HG03135 (cell line): Measurements from ENCODE around the gene EMCN.

ENCODE experiments used
- ATAC-seq: cut with Tn5 transposase; IDR thresholded peaks from one replicate; pipeline ENCODE4 v1.9.1; 2021; ENCODE audit warnings: mild to moderate bottlenecking, moderate library complexity; ENCODE audit not compliant: unreplicated experiment

The EMCN gene

GRCh38 chr4:100494166-100494565 lies 23.7 kb downstream of the EMCN start:
- no peak for ATAC-seq

DNA sequence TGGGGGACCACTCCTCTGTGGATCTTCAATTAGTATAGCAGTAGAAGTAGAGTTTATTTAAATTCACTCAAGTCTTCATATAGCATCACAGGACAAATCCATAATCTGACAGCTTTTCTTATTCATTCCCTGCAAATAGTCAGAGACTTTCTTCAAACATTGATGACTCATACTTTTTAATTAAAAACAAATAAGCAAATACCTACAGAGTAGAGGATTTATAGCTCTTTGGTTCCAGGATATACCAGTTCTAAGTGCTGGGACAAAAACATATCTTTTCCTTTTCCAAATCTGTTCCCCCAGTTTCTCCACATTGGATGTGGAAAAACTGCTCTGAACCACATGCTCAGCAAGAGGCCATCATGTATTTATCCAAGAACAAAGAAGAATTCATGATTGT lies 24.1 kb downstream of the EMCN start:
- ATAC-seq, result no peak

- ATAC-seq, result no peak
Observed at GRCh38 chr4:100492129-100492528, 25.7 kb downstream of the EMCN start.

DNA sequence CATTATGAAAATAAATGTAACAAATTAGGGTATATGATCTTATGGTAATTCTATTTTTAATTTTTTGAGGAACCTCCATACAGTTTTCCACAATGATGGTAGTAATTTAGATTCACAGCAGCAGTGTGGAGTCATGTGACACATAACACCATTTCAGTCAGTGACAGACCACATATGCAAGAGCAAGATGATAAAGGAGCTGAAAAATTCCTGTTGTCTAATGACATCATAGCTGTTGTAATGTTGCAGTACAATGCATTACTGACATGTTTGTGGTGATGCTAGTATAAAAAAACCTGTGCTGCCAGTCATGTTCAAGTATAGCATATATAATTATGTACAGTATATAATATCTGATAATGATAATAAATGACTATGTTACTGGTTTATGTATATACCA lies 28.5 kb downstream of the EMCN start:
- no peak for ATAC-seq

DNA sequence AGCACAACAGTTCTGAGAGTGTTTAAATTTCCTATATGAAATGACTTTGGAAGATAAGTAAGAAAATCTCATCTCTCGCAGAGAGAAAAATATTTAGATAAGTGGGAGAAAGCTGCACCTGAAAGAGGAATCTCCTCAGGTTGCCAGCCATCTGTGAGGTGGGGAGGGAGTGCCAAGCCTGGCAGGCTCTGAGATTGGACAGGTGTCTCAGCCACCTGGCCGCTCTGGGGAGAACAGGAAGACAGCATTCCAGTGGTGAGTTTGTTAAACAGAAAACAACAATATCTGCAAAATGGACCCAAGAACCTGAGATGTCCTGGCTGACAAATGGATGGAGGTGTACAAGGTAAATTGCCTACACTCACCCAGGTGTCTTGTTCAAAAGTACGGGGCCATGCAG lies 31.3 kb downstream of the EMCN start:
- no peak for ATAC-seq

DNA sequence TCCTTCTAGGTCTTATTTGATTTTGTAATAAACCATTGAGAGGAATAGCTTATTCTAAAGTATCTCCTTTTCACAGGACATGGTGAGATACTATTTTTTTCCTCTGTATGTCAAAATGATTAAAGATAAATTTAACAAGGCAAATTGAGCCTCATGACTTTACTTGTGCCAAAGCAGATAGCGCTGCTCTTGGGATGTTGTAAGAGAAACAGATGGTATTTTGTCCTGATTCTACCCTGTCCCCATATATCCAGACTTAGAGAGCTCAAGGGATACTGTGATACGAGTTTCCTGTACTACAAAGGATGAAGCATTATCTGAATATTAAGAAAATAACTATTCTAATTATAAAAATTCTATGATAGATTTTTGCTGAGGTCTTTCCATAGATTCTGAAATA lies 34.0 kb downstream of the EMCN start:
- ATAC-seq, result no peak

DNA sequence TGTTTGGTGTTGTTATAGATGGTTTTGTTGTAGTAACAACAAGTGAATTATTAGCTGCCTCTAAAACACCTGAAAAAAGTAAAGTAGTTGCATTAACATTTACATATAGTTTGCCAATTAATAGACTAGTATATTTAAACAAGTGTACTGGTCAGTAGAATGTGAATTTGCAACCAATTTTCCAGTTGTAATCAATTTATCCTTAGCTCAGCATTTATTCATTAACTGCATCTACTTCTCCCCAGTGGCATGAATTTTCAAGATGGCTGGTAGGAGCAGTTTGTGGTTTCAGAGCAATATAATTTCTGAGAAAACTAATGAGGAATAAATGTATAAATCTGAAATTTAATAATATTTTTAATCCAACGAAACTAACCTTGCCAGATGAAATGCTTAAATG lies 37.9 kb downstream of the EMCN start:
- ATAC-seq, result no peak

DNA sequence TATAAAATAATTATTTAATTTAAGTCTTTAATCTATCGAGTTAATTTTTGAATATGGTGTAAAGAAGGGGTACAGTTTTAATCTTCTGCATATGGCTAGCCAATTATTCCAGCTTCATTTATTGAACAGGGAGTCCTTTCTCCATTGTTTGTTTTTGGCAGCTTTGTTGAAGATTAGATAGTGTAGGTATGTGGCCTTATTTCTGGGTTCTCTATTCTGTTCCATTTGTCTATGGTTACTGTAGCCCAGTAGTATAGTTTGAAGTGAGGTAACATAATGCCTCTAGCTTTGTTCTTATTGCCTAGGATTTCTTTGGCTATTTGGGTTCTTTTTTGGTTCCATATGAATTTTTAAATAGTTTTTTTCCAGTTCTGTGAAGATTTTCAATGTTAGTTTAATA lies 48.3 kb downstream of the EMCN start:
- no peak for ATAC-seq

DNA sequence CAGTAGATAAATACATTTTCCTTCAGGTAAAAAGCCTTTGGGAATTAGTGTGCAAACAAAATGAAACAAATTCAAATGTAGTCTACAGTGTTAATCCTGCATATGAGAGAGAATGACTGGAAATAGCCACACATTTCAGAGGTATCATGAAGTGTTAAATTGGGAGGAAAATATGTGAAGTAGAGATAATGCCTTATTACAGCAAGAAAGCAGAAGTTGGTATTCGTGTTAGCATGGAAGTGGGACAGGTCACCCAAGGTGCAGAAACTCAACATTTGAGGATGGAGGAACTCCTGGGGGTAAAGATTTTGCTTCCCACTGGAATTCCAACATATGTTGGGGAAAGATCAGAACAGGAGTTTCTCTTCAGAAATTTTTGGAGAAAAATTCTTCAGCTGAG lies 51.3 kb downstream of the EMCN start:
- ATAC-seq, result no peak

- ATAC-seq, result no peak
Observed at GRCh38 chr4:100461807-100462605, 55.8 kb downstream of the EMCN start.

GRCh38 chr4:100450449-100450848 lies 67.4 kb downstream of the EMCN start:
- ATAC-seq, result no peak

DNA sequence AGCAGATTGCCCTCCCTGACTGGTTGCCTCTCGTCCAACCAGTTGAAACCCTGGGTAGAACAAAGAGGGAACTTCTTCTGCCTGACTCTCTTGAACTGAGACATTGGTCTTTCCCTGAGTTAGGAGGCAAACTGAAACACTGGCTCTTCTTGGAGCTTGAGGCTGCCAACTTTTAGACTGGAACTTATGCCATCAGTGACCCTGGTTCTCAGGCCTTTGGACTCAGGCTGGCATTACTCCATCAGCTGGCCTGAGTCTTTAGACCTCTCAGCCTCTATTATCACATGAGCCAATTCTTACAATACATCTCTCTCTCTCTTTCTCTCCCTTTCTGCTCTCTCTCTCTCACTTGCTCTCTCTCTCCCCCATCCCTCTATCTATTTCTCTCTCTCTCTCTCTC lies 86.4 kb downstream of the EMCN start:
- ATAC-seq, result no peak

DNA sequence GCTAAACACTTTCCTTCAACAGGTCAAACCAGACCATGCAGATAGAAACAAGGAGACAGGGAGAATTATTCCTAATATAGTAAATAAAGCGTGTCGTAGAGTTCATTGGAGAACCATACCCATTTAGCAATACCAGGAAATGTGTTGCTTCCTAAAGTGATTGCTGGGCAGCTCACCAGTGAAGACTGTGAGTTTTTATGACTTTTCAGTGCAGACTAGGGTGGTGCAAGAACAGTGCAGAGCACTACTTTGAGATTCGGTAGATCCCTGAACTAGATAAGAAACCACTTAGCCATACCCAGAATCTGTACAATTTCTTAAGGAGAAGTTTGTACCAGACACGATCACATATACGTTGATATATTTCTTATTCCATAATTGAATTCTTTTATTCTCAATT lies 87.4 kb downstream of the EMCN start:
- ATAC-seq, result no peak

DNA sequence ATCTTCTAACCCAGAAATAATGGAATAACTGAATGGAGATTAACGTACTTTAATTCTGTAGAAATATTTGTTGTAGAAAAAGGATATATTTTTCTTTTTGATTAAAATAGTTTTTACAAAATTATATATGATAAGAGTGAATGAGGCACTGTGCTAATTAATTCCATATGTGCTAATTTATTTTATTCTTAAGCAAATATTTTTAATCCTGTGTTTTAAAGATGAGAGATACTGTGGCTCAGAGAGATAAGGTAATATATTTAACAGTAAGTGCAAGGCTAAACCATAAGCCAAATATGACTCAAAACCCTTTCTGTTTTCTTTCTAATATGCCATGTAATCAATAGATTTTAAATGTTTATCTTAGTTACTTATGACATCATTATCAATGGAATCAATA lies 88.2 kb downstream of the EMCN start:
- no peak for ATAC-seq

- ATAC-seq, result no peak
Observed at GRCh38 chr4:100428051-100428450, 89.8 kb downstream of the EMCN start.

GRCh38 chr4:100424376-100424775 lies 93.4 kb downstream of the EMCN start:
- no peak for ATAC-seq

DNA sequence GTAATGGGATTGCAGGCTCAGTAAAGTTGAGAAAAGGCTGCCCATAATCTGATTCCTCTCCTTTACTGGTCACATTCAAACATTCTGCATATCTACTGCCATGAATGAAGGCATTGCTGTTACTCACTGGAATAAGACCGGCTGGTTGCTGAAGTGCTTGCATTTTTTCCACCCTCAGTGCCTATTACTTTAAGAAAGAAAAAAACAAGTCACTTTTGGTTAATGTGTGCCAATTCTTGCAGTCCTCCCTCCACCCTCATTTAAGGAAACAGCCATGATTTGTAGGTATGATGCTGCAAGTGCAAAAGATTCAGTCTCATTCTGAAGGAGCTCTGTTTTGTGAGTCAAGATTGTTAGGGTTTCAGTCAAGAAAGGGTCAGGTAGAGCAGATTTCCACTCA lies 94.9 kb downstream of the EMCN start:
- no peak for ATAC-seq

DNA sequence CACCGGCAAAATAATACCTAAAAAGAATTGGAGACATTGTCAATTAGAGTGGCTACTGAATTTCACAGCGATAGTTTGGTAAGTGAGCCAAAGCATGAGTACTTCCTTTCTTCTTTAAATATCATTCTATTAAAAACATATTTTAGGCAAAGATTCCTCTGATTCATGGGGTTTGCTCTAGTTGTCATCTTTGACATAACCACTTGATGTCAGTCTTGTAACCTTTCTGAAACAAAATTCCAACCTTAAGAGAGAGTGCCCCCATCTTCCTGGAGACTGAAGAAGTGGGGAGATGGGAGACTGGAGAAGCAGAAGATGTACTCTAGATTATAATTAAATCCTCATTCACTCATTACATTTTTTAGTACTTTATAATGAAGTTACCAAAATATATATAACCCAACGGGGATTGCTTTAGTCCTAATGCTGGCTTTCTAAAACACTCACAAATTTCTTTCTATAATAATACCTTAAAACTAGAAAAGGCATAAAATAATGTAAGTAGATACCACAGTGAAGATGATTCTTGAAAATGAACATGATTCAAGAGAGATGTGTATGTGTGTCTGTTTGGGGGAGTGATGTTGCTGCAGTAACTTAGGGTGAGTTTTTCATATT lies 96.4 kb downstream of the EMCN start:
- ATAC-seq, result no peak

GRCh38 chr4:100420571-100420970 lies 97.3 kb downstream of the EMCN start:
- no peak for ATAC-seq

- no peak for ATAC-seq
Observed at GRCh38 chr4:100417565-100417964, 100.3 kb downstream of the EMCN start.

DNA sequence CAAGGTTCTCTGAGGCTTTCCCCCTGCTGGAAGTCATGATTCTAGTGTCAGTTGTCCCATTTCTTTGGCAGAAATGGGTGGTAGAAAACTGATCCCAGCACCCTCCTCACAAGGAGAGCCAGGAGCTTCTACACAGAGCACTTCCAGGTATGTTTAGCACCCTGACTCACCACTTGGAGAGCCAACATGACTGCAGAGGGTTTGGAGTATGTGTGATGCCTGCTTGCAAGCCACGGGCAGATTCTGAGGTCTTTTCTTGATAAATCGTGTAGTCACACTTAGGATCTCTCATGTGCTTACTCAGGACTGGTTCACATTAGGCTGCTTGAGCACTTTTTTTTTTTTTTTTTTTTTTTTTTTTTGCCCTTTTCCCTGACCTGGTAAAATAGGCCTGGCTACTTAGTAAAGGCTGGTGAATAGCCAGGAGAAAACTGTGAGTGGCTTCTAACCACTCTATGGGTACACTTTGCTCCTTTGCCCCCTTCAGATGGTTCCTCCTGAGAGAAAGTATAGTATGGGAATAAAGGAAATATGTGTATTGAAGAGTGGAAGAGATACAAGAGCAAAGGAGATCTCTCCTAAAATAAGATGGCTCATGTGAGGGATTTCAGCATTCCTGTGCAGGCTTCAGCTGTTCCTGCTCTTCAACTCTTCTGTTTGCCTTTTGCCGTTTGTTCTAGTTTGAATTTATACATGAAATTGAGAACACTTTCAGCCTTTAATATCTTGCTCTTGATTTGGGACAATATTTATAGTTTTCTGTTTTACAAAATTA lies 103.6 kb downstream of the EMCN start:
- no peak for ATAC-seq

- ATAC-seq, result no peak
Observed at GRCh38 chr4:100391863-100392262, 126.0 kb downstream of the EMCN start.
